HUES48 (cell line): ENCODE data around the gene GALNT9.

Experiments
- H3K27ac ChIP-seq: one replicate; pipeline ENCODE4 v1.7.0; 2013; ENCODE audit warnings: low read depth, low read length, inconsistent platforms
- H3K27me3 ChIP-seq: 2 replicates; pipeline ENCODE4 v1.6.1; 2013; ENCODE audit warnings: mild to moderate bottlenecking, low read length; ENCODE audit not compliant: control insufficient read depth, insufficient read depth
- H3K36me3 ChIP-seq: 2 replicates; pipeline ENCODE4 v1.6.1; 2013; ENCODE audit warnings: low read length; ENCODE audit not compliant: control insufficient read depth, insufficient read depth
- H3K4me1 ChIP-seq: 2 replicates; pipeline ENCODE4 v1.6.1; 2013; ENCODE audit warnings: mild to moderate bottlenecking, low read length; ENCODE audit not compliant: control insufficient read depth, insufficient read depth
- H3K4me3 ChIP-seq: 2 replicates; pipeline ENCODE4 v1.5.1; 2013; ENCODE audit warnings: mild to moderate bottlenecking, low read depth, low read length
- H3K9ac ChIP-seq: 2 replicates; pipeline ENCODE4 v1.6.1; 2013; ENCODE audit warnings: mild to moderate bottlenecking, low read depth, low read length, moderate library complexity
- H3K9me3 ChIP-seq: 2 replicates; pipeline ENCODE4 v1.6.1; 2013; ENCODE audit warnings: low read length; ENCODE audit not compliant: control insufficient read depth, insufficient read depth

GALNT9 gene

GRCh38 chr12:132342251-132343227, 13.2 kb upstream of the GALNT9 start:
- no peaks in the 10 kb centered on the region for H3K36me3 ChIP-seq
- no peaks in the 10 kb centered on the region for H3K4me1 ChIP-seq
- H3K4me3 ChIP-seq = no peak overlapping the region
- H3K27me3 ChIP-seq = peaks cover 10% of the 10 kb centered on the region; the same call in 1 of the 2 replicates
- H3K9me3 ChIP-seq = no peaks in the 10 kb centered on the region
- no peak overlapping the region for H3K27ac ChIP-seq
- H3K9ac ChIP-seq = no peak overlapping the region

- Histone ChIP-seq H3K27ac (no peak overlapping the region), H3K9ac (no peak overlapping the region), H3K36me3 (no peaks in the 10 kb centered on the region), H3K9me3 (no peaks in the 10 kb centered on the region), H3K27me3 (peaks cover 15% of the 10 kb centered on the region; the same call in 1 of the 2 replicates), H3K4me3 (no peak overlapping the region), H3K4me1 (no peaks in the 10 kb centered on the region)
Observed at GRCh38 chr12:132341318-132342050, 12.1 kb upstream of the GALNT9 start.

- Histone ChIP-seq H3K36me3 (no peaks in the 10 kb centered on the region), H3K27me3 (peaks cover 15% of the 10 kb centered on the region; the same call in 1 of the 2 replicates), H3K9me3 (no peaks in the 10 kb centered on the region), H3K9ac (no peak overlapping the region), H3K27ac (no peak overlapping the region), H3K4me3 (no peak overlapping the region), H3K4me1 (no peaks in the 10 kb centered on the region)
Observed at GRCh38 chr12:132340266-132341035, 11.1 kb upstream of the GALNT9 start.

GRCh38 chr12:132339856-132340255, 10.5 kb upstream of the GALNT9 start:
- Histone ChIP-seq H3K4me1 (no peaks in the 10 kb centered on the region), H3K9me3 (no peaks in the 10 kb centered on the region), H3K9ac (no peak overlapping the region), H3K36me3 (no peaks in the 10 kb centered on the region), H3K4me3 (no peak overlapping the region), H3K27me3 (peaks cover 15% of the 10 kb centered on the region; the same call in 1 of the 2 replicates), H3K27ac (no peak overlapping the region)

GRCh38 chr12:132338781-132339180, 9.4 kb upstream of the GALNT9 start:
- no peaks in the 10 kb centered on the region for H3K4me1 ChIP-seq
- no peak overlapping the region for H3K9ac ChIP-seq
- H3K36me3 ChIP-seq = no peaks in the 10 kb centered on the region
- no peaks in the 10 kb centered on the region for H3K9me3 ChIP-seq
- no peak overlapping the region for H3K27ac ChIP-seq
- H3K4me3 ChIP-seq = no peak overlapping the region
- H3K27me3 ChIP-seq = peaks cover 10% of the 10 kb centered on the region; the same call in 1 of the 2 replicates

- Histone ChIP-seq H3K4me3 (no peak overlapping the region), H3K27ac (no peak overlapping the region), H3K36me3 (no peaks in the 10 kb centered on the region), H3K9ac (no peak overlapping the region), H3K4me1 (no peaks in the 10 kb centered on the region), H3K27me3 (peaks cover 11% of the 10 kb centered on the region; the same call in 1 of the 2 replicates), H3K9me3 (no peaks in the 10 kb centered on the region)
Observed at GRCh38 chr12:132338311-132338710, 8.9 kb upstream of the GALNT9 start.

GRCh38 chr12:132337557-132337956, 8.2 kb upstream of the GALNT9 start:
- Histone ChIP-seq H3K4me1 (no peaks in the 10 kb centered on the region), H3K9ac (no peak overlapping the region), H3K27ac (no peak overlapping the region), H3K4me3 (no peak overlapping the region), H3K27me3 (peaks cover 15% of the 10 kb centered on the region; the same call in 1 of the 2 replicates), H3K36me3 (no peaks in the 10 kb centered on the region), H3K9me3 (no peaks in the 10 kb centered on the region)

GRCh38 chr12:132336451-132337413, 7.3 kb upstream of the GALNT9 start:
- no peaks in the 10 kb centered on the region for H3K36me3 ChIP-seq
- H3K9me3 ChIP-seq = no peaks in the 10 kb centered on the region
- no peak overlapping the region for H3K4me3 ChIP-seq
- H3K9ac ChIP-seq = no peak overlapping the region
- H3K27me3 ChIP-seq = peaks cover 20% of the 10 kb centered on the region; the same call in 1 of the 2 replicates
- H3K27ac ChIP-seq = no peak overlapping the region
- no peaks in the 10 kb centered on the region for H3K4me1 ChIP-seq

- Histone ChIP-seq H3K9me3 (no peaks in the 10 kb centered on the region), H3K27me3 (peaks cover 35% of the 10 kb centered on the region), H3K36me3 (no peaks in the 10 kb centered on the region), H3K4me1 (no peaks in the 10 kb centered on the region), H3K27ac (no peak overlapping the region), H3K9ac (no peak overlapping the region), H3K4me3 (no peak overlapping the region)
Observed at GRCh38 chr12:132335179-132335756, 5.9 kb upstream of the GALNT9 start.
